ENCODE data around the gene SNN.

SNN gene

DNA sequence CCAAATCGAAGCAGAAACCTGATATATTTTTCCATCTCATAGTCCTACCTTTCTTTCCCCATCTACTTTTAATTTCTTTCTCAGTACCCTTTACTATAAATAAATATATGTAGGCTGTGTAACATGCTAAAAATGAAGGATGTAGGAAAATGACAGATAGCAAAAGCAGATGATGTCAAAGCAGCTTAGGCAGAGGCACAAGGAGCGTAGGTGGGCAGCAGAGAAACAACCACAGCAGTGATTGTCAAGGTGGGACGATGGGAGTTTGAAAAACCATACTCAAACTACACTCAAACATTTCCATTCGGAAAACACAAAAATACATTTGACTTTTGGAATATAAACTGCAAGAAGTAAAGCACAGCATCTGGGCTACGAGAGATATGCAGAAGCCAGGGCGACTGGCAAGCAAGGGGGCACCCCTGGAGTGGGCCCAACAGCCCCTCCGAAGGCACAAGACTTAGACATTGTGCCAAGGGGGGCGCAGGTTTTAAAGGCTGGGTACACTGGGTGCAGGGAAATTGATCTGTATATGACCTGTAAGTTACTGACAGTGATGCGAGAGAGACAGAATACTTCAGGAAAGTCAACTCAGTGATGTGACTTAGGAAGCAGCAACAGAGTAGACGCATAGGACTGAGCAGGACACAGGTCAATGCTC is 31.1 kb downstream of the SNN start:
- no peak for DNase-seq (ENCODE audit: low spot score)

DNA sequence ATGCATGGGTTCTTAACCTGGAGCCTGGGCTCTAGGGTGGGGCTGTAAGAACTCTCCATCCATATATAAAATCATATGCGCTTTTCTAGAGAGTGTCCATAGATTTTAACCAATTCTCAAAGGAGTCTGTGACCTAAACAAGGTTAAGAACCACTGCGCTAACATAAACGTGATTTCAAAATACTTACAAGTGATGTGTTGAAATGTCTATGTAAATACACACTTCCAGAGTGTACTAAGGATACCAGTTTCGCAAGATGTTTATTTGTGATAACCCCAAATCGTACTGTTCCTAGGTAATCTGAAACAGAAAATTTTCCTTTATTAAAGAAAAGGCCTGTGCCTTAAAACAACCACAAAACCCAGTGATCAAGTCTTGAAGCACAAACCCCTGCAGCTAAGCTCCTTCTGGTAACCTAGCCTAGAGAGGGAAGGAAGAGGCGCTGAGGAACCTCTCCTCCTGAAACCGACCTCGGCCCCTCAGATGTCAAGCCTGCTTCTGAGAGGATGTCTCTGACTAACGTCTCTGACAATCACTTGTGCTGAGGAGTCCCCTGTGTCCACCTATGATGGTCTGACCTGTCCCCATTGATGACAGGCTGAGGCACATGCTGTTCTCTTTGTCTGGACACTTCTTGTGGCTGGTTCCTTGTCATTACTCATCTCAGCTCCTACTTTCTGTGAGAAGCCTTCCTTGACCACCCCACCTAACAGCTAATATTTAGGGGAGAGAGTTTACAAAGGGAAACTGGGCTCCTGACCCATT is 32.2 kb downstream of the SNN start:
- no peak for DNase-seq (ENCODE audit: low spot score)

- no peak for DNase-seq (ENCODE audit: low spot score)
Measured at GRCh38 chr16:11705311-11706025, 37.2 kb downstream of the SNN start.

- no peak for DNase-seq (ENCODE audit: low spot score)
Measured at GRCh38 chr16:11706180-11706742, 38.0 kb downstream of the SNN start.

DNA sequence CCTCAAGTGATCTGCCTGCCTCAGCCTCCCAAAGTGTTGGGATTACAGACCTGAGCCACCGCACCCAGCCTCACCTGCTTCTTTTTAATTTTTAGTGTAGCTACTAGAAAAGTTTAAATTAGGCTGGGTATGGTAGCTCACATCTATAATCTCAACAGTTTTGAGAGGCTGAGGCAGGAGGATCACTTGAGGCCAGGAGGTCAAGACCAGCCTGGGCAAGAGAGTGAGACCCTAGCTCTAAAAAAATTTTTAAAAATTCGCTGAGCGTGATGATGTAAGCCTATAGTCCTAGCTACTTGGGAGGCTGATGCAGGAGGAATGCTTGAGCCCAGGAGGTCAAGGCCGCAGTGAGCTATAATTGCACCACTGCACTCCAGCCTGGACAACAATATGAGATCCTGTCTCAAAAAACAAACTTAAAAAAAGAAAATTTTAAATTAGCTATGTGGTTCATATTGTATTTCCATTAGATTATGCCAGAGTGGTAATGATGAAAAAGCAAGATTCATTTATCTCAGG is 39.5 kb downstream of the SNN start:
- no peak for DNase-seq (ENCODE audit: low spot score)

GRCh38 chr16:11708421-11708820 is 40.2 kb downstream of the SNN start:
- DNase-seq (ENCODE audit: low spot score) = no peak

- no peak for DNase-seq (ENCODE audit: low spot score)
Measured at GRCh38 chr16:11711662-11712061, 43.4 kb downstream of the SNN start.

- no peak for DNase-seq (ENCODE audit: low spot score)
Measured at GRCh38 chr16:11712122-11712521, 43.9 kb downstream of the SNN start.

- no peak for DNase-seq (ENCODE audit: low spot score)
Measured at GRCh38 chr16:11715246-11715947, 47.1 kb downstream of the SNN start.

- no peak for DNase-seq (ENCODE audit: low spot score)
Measured at GRCh38 chr16:11716336-11716735, 48.1 kb downstream of the SNN start.

GRCh38 chr16:11717811-11718210 is 49.6 kb downstream of the SNN start:
- no peak for DNase-seq (ENCODE audit: low spot score)

GRCh38 chr16:11719171-11719570 is 50.9 kb downstream of the SNN start:
- DNase-seq (ENCODE audit: low spot score) = no peak

- DNase-seq (ENCODE audit: low spot score) = no peak
Measured at GRCh38 chr16:11719762-11720161, 51.5 kb downstream of the SNN start.

DNA sequence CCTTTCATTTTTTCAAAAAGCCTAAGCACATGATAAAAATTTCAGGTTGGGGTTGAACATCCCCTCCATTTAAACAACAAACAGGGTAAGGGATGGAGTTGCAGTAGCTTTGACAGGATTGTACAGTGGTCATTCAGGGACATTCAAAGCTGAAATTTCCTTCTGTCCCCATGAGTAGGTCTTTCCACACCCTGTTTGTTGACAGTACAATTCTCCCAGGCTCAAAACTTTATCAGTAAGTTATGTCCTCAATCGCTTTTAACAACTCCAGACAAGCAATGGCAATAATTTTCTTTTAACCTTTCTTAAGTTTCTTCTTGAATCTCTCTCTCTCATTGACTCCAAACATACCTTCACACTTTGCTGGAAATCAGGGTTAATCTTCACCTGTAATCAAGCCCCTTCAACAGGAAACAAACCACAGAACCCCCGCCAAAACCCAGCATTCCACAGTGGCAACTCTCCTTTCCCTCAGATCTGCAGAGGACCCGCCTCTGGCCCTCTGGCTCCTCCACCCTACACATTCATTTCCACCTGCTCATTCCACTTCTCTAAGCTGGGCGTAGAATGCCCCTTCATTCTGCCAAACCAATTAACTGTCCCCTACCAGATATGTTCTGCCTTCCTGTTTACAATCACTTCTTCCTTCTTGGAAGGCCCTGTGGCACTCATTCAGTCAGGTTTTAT is 53.7 kb downstream of the SNN start:
- no peak for DNase-seq (ENCODE audit: low spot score)

DNA sequence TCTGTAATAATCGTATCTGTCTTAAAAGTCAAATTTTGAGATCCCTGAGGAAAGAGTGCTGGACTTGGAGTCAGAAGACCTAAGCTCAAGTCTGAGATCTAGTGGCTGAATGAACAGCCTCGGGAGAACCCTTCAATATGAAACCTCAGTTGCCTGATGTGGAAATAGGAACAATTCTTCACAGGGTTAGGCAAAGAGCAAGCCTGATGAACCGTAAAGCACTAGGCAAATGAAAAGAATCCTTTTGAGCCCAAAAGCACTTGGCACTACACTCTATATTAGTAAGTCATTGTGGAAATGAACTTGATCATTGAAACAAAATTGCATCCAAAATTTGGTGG is 54.2 kb downstream of the SNN start:
- DNase-seq (ENCODE audit: low spot score) = no peak

DNA sequence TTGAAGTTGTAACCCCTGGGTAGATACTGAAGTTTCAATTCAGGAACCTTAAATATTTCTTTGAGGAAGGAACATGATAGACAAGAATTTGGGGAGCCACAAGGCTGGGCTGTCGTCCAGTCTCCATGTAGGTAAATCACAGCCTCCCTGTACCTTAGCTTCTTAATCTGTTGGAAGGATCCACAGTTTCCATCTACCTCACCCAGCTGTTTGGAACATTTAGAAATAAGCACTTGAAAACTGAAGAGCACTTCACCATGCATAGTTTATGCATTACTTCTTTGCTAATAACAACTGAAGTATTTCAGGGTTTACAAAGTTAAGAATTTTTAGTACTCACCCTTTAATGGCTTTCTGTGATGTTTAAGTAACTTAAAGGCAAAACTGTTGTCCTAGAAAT is 57.2 kb downstream of the SNN start:
- DNase-seq (ENCODE audit: low spot score) = no peak

- no peak for DNase-seq (ENCODE audit: low spot score)
Measured at GRCh38 chr16:11726008-11726407, 57.8 kb downstream of the SNN start.

GRCh38 chr16:11727796-11728543 is 59.7 kb downstream of the SNN start:
- DNase-seq (ENCODE audit: low spot score) = no peak
